HG02938 (cell line): Measurements from ENCODE around the gene ASAP3.
"Not testable (repeated sequence)": the region's sequence is repeated elsewhere in the genome, so short reads cannot be mapped to it uniquely, and the experiment has no call there.

Experiments
- ATAC-seq: cut with Tn5 transposase; IDR thresholded peaks from one replicate; pipeline ENCODE4 v1.9.1; 2021; ENCODE audit warnings: mild to moderate bottlenecking, moderate library complexity; ENCODE audit not compliant: unreplicated experiment

The ASAP3 gene

DNA sequence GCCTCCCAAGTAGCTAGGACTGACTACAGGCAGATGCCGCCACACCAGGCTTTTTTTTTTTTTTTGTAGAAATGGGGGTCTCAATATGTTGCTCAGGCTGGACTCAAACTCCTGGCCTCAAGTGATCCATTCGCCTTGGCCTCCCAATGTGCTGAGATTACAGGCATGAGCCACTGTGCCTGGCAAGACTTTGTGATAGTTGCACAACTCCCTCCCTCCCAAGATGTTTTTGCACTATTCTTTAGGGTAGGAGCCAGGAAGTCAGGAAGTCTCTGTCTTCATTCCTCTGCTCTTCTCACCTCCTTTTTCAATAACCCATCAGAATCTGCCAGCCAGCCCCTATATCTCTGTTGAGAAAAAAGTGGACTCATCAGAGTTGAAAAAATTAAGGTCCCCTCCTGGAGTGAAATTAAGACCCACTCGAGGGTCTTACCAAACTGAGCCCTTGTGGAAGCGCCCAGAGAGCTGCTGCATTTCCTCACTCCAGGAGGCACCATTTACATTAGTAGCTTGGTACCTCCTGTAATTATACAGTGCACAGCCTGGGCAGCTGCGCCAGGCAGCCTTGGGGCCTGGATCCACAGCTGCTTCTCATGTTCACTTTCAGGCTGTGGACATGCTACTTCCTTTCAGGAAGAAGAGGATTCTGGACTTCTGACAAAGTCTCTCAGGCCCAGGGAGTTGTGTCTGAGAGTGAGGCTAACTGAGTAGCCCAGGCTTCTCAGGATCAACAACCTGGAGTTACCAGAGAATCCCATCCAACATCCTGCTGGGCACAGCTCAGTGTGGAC lies 83.5 kb downstream of the ASAP3 start:
- no peak for ATAC-seq

DNA sequence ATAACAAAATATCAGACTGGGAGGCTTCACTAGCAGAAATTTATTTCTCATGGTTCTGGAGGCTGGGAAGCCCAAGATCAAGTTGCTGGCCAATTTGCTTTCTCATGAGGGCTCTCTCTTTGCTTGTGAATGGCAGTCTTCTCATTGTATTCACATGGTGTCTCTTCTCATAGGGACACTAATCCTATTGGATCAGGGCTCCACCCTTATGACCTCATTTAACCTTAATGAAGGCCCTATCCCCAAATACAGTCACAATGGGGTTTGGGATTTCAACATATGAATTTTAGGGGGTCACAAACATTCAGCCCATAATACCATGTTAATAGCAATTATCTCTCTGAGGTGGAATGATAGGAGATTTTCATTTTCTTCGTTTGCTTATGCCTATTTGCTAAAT lies 84.8 kb downstream of the ASAP3 start:
- no peak for ATAC-seq

DNA sequence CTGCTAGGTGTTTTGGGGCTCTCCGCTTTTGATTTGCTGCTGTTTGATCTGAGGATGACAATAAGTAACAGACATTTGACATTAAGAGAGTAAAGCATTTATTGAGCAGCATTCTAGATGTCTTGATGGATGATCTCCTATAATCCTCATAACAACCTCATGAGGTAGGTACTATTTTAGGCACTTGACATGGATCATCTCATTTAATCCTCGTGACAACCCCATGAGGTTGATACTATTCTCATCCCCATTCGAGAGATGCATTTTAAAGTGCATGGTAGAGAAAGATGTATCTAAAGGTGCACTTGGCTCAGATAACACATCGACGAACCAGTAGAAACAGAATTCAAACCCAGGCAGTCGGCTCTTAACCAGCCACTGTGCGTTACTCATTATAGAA lies 86.1 kb downstream of the ASAP3 start:
- ATAC-seq = no peak

DNA sequence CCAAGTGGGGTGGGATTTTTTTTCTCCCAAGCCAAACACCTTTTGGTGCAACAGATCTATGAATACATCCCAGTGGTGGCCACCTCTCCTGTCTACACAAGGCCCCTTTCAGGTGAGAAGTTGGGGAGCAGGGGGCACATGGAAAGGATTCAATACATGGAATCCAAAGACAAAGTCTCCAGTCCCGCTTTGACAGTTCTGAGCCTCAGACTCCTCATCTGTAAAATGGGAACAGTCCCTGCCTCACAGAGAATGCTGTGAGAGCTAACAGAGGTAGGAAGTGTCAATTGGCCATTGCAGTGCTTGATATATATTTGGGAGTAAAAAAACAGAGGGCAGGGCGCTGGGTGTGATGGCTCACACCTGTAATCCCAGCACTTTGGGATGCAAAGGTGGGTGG lies 87.6 kb downstream of the ASAP3 start:
- no peak for ATAC-seq

DNA sequence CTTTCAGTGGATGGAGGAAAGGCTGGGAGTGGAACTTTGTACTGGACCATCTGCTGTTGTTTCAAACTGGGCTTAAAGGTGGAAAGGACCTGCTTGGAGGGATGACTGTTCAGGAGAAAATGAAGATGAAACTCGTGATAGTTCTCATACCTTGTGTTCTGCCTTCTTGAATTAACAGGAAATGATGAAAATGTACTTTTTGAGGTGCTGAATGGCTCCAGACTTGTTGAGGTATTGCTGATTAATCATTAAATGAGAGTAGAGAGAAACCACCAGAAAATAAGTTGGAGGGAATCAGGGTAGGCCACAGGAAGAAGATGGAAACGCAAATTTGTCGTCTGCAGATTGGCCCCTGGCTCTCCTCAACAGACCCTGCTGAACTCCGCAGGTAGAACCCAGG lies 88.1 kb downstream of the ASAP3 start:
- ATAC-seq = no peak

DNA sequence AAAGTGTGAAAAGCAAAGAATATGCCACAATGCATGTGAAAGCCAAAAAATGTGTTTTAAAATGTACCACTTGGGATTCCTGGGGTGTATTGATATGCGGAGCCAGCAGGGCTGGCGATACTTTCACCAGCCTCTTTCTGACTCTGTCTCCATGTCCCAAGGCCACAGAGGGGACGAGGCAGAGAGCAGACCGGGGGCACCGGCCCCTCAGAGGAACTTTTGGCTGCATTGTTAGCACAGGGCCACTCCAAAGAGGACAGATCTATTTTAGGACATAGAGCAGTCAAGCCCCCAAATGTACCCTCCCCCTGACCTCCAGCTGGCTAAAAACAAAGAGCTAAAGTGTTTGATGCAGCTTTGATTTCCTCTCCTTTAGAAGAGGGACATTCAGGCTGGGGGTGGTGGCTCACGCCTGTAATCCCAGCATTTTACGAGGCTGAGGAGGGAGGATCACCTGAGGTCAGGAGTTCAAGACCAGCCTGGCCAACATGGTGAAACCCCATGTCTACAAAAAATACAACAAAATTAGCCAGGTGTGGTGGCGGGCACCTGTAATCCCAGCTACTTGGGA lies 88.7 kb downstream of the ASAP3 start:
- ATAC-seq = no peak

DNA sequence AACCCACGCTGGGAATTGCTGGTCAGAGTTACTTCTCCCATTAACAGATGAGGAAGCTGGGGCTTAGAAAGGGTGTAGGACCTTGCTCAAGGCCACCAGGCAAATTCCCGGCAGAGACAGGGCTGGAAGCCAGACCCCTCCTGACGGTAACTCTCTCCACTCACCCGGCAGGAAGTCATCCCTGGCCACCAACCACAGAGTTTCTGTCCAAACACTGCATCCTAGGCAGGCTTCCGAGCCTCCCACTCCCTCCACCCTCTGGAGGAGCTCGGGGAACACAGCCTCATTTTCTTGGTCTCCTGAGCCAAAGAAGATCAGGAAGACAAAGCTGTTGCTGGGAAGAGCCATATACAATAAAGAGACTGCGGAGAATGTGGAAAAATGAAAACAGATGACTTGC lies 89.3 kb downstream of the ASAP3 start:
- ATAC-seq = no peak

DNA sequence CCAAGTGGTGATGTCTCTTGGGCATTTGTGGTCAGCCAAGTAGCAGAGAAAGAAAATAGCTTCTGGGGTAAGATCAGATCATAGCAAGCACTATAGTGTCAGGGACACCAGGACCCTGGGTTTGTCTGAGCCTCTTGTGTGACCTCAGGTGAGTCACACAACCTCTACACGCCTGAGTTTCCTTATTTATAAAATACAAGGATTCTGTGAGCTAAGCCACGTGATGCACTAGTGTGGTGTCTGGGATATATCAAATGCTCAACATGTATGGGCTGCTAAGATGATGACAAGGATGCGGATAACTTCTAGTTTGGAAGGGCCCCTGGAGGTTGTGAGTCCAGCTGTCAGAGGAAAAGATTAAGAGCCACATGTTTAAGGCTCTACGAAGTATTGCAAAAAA lies 89.8 kb downstream of the ASAP3 start:
- no peak for ATAC-seq

DNA sequence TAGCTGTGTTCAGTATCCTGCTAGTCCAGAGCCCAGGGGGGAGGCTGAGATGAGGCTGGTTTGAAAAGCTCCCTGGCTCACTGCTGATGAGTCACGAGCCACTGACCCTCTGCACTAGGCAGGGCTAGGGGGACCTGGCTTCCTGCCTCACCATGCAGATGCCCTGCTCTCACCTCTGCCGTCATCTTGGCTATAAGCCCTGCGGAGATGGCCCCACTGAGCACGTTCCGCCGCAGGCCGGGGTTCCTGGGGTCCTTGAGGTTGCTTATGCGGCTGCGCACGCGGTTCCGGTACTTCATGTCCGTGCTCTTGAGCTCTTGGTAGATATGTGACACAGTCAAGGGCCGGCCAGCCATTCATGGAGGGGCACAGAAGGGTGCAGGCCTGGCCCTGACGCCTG lies 90.3 kb downstream of the ASAP3 start:
- no peak for ATAC-seq

DNA sequence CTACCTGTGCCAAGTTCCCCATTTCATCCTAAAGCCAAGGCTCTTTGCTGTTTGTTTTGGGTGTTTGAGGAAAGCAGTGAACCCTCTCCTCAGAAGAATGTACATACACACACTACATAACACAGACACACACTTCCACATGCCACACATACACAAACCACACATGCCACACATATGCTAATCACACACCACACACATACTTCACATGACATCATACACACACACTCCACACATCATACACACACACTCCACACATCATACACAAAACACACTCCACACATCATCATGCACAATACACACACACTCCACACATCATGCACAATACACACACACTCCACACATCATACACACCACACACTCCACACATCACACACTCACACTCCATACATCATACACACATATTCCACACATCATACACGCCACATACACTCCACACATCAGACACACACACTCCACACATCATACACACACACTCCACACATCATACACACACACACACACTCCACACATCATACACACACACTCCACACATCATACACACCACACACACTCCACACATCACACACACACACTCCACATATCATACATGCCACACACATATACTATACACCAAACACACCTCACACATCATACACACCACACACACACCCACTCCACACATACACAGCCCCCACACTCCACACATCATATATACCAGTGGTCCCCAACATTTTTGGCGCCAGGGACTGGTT lies 91.7 kb downstream of the ASAP3 start:
- no peak for ATAC-seq

DNA sequence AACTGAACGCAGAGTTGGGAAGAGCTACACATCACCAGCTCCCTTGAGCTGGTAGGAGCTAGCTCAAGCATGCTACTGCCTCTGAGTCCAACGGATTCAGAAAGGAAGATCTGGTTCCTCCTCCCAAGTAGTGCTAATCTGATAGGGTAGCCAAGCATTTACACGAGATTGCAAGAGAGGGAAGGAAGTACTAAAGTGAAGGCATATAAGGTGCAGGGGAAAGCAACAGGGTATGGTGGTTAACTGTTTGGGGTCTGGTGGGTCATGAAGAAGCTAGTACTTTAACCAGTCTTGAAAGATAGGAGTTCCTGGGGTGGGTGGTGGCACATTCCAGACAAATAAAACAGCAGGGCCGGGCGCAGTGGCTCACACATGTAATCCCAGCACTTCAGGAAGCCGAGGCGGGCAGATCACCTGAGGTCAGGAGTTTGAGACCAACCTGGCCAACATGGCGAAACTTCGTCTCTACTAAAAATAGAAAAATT lies 94.1 kb downstream of the ASAP3 start:
- ATAC-seq = no peak

DNA sequence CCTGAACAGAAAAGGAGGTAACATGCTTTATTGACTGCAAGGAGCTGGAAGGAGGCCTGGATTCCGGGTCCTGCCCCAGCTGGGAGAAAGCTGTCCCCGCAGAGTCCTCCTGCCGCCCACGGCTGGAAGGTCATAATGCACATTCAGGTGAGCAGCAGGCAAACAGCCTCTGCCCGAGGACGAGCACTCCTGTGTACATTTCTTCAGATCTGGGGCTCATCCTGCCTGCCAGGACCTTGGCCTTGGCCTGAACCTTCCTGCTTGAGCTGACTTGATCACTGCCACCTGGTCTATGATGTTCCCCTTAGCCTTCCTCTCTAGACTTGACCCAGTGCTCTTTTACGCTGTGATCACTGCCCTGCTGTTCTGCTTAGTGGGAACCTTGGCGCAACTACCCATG lies 96.5 kb downstream of the ASAP3 start:
- ATAC-seq = no peak

DNA sequence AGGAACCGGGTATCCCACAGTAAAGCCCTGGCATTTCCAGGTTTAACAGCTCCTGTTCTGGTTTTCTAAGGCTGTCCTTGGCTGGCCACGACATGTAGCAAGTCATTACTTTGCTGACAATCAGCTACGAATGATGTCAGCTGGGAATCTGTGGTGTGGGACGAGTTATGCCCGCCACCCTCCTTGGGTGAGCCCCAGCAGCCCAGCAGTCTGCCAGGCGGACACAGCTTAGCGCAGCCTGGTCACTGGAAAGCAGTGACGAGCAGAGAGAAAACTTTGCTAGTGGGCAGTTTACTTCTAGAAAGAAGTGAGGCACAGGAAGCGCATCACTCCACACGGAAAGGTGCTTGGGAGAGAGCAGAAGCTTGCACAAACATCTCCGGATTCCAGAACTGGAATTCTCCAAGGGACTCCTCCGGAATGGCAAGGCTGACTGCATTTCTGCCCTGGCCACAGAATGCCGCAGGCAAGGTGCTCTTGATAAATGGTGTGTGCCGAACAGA lies 98.8 kb downstream of the ASAP3 start:
- no peak for ATAC-seq

DNA sequence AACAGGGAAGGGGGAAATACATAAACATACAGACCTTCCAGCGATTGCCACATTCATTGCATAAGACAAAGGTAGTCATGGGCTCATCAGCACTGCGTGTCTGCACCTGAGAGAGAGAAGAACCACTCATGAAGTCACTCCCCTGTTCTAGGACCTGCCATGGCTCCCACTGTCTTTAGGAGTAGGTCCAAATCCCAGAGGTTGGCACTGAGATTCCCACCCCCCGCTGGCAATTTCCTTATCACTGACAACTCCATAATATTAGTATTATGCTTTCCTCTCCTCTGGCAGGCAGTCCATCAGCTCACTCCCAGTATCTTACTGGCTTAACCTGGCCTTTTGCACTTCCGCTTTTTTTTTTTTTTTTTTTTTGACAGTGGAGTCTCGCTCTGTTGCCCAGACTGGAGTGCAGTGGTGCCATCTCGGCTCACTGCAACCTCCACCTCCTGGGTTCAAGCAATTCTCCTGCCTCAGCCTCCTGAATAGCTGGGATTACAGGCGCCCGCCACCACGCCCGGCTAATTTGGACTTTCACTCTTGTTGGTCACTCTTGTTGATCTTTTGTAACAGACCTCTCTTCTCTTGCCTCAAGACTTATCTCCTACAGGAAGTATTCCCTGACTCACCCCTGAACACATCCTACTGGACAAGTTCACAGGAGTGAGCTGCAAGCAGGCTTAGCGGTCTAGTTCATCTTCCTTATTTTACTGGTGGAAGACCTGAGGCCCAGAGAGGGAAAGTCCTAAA lies 99.5 kb downstream of the ASAP3 start:
- ATAC-seq = no peak

DNA sequence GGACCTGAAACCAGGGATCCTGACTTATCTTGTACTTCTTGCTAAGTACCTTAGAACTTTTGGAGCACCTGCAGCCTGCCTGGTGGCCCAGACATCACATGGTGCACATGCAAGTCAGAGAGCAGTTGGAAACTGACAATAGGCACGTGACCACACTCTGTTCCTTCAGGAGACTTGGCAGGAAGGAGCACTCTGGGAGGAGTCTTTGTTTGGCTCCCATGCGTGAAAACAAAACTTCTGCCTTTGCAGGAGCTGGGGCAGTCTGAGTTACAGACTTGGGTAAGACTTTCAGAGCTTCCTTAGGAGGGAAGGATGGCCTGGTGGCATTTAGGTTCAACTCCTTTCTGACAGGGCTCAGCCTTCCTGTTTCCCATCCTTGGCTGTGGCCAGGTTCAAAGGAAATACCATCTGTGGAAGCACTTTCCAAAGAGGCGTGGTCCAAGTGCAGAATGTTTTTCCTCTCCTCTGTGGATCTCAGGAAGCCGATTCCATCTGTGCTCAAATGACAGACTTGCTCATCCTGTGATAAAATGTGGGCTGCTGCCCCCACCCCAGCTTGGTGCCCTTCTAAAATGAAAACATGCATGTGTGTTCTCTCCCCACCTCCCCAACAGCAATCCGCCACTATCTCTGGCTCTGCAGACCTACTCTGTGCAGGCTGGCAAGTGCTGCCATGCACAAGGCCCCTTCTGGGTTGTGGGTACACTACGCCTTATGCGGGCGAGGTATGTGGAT lies 100.2 kb downstream of the ASAP3 start:
- ATAC-seq = no peak

DNA sequence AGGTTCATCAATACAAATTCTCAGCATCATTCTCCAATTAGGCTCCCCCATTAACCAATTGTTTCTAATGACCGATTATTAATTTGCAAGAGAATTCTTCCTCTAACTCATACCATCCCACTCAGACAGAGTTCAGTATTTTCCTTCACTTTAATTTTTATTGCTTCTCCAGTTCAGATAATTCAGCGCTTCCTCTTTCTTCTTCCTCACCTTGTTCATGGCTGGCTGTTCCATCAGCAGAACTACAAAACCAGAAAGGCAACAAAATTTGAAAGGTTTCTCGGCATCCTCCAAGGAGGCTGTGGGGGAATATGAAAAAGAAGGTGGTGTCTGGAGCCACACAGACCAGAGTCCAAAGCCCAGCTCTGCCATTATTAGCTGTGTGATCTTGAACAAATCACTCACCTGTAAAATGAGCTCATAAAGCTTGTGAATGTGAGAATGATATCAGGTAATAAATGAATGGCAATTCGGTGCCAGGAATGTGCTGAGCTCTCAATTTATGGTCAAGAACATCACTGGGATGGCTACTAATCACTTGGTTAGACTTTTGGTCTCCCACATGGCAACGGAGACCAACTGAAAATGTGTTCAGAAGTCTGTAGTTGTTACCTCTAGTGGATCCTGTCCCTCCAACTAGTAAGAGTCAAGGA lies 102.6 kb downstream of the ASAP3 start:
- ATAC-seq = no peak

DNA sequence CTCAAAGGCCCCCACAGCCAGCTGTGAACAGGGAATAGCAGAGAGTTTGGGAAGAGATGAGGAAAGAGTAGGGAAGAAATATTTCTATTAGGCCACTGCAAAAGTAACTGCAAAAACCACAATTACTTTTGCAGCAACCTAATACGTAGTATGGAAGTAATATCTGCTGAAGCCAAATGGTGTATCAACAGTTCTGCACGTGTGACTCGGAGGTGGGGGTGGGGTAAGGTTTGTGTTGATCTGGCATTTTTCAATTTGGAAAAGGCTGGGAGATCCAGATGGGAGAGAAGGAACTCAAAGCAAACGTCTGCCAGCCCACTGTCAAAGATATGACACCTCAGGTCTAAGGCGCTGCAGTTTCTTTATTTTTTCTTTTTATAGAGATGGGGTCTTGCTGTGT lies 103.3 kb downstream of the ASAP3 start:
- no peak for ATAC-seq

DNA sequence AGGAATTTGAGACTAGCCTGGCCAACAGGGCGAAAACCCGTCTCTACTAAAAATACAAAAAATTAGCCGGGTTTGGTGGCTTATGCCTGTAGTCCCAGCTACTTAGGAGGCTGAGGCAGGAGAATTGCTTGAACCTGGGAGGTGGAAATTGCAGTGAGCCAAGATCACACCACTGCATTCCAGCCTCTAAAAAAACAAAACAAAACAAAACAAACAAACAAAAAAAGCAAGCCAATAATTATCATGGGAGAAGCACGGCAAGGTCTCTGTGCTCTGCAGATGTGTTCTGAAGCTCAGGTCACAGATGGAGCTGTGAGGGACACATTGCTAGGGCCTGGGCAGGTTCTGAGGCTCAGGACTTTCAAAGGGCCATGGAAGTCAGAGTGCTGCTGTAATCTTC lies 103.7 kb downstream of the ASAP3 start:
- ATAC-seq = not testable (repeated sequence)
